ENCODE data around the gene LARGE1. TPM values are rescaled to one million over a fixed set of nuclear protein-coding genes. Genes with fewer than 3 reads are reported as not detected.
"Not testable (repeated sequence)": the region's sequence is repeated elsewhere in the genome, so short reads cannot be mapped to it uniquely, and the experiment has no call there.

The LARGE1 gene
- total RNA-seq, 1 experiment from 2014 or later: 23.5 TPM

GRCh38 chr22:33865996-33866395 lies 54.3 kb downstream of the LARGE1 start:
- no peak for DNase-seq
- Histone ChIP-seq H3K36me3 (no peaks in the 10 kb centered on the region), H3K9me3 (replicated peaks) (no peaks in the 10 kb centered on the region), H3K27me3 (no peaks in the 10 kb centered on the region), H3K27ac (no peak overlapping the region), H3K4me1 (no peaks in the 10 kb centered on the region; the same call in 1 of the 2 replicates), H3K4me3 (no peak overlapping the region)

GRCh38 chr22:33865248-33865647 lies 55.0 kb downstream of the LARGE1 start:
- no peaks in the 10 kb centered on the region for H3K9me3 ChIP-seq (replicated peaks)
- no peaks in the 10 kb centered on the region for H3K36me3 ChIP-seq
- H3K27me3 ChIP-seq: no peaks in the 10 kb centered on the region
- no peak overlapping the region for H3K4me3 ChIP-seq
- H3K4me1 ChIP-seq: no peaks in the 10 kb centered on the region; the same call in 1 of the 2 replicates
- no peak overlapping the region for H3K27ac ChIP-seq
- no peak for DNase-seq

- Histone ChIP-seq H3K4me1 (no peaks in the 10 kb centered on the region; the same call in 1 of the 2 replicates), H3K9me3 (replicated peaks) (no peaks in the 10 kb centered on the region), H3K36me3 (no peaks in the 10 kb centered on the region), H3K27ac (no peak overlapping the region), H3K27me3 (no peaks in the 10 kb centered on the region), H3K4me3 (no peak overlapping the region)
- DNase-seq: no peak
Observed at GRCh38 chr22:33864723-33865130, 55.5 kb downstream of the LARGE1 start.

- no peak overlapping the region for H3K4me3 ChIP-seq
- no peaks in the 10 kb centered on the region for H3K4me1 ChIP-seq
- H3K27ac ChIP-seq: no peak overlapping the region
- no peak for DNase-seq
- no peaks in the 10 kb centered on the region for H3K9me3 ChIP-seq (replicated peaks)
- H3K36me3 ChIP-seq: no peaks in the 10 kb centered on the region
- no peaks in the 10 kb centered on the region for H3K27me3 ChIP-seq
Observed at GRCh38 chr22:33861216-33861875, 58.9 kb downstream of the LARGE1 start.

- Histone ChIP-seq H3K4me1 (no peaks in the 10 kb centered on the region), H3K36me3 (no peaks in the 10 kb centered on the region), H3K27ac (no peak overlapping the region), H3K4me3 (no peak overlapping the region), H3K9me3 (replicated peaks) (no peaks in the 10 kb centered on the region), H3K27me3 (no peaks in the 10 kb centered on the region)
- DNase-seq: no peak
Observed at GRCh38 chr22:33860386-33860785, 59.9 kb downstream of the LARGE1 start.

- Histone ChIP-seq H3K27ac (no peak overlapping the region), H3K4me3 (no peak overlapping the region), H3K36me3 (no peaks in the 10 kb centered on the region), H3K27me3 (no peaks in the 10 kb centered on the region), H3K9me3 (replicated peaks) (no peaks in the 10 kb centered on the region), H3K4me1 (no peaks in the 10 kb centered on the region)
- DNase-seq: no peak
Observed at GRCh38 chr22:33859311-33859710, 61.0 kb downstream of the LARGE1 start.

- H3K9me3 ChIP-seq (replicated peaks); H3K27me3 ChIP-seq; H3K27ac ChIP-seq; DNase-seq; H3K4me1 ChIP-seq; H3K4me3 ChIP-seq; H3K36me3 ChIP-seq: not testable (repeated sequence)
Observed at GRCh38 chr22:33858653-33859052, 61.6 kb downstream of the LARGE1 start.

GRCh38 chr22:33857767-33858166 lies 62.5 kb downstream of the LARGE1 start:
- not testable (repeated sequence) for H3K9me3 ChIP-seq (replicated peaks); DNase-seq; H3K4me3 ChIP-seq; H3K4me1 ChIP-seq; H3K27me3 ChIP-seq; H3K36me3 ChIP-seq; H3K27ac ChIP-seq

GRCh38 chr22:33854724-33855123 lies 65.6 kb downstream of the LARGE1 start:
- no peak overlapping the region for H3K4me3 ChIP-seq
- DNase-seq: no peak
- H3K4me1 ChIP-seq: no peaks in the 10 kb centered on the region
- H3K9me3 ChIP-seq (replicated peaks): no peaks in the 10 kb centered on the region
- H3K27me3 ChIP-seq: no peaks in the 10 kb centered on the region
- no peaks in the 10 kb centered on the region for H3K36me3 ChIP-seq
- no peak overlapping the region for H3K27ac ChIP-seq

GRCh38 chr22:33853200-33854097 lies 66.8 kb downstream of the LARGE1 start:
- Histone ChIP-seq H3K4me3 (no peak overlapping the region), H3K27ac (no peak overlapping the region), H3K27me3 (no peaks in the 10 kb centered on the region), H3K9me3 (replicated peaks) (no peaks in the 10 kb centered on the region), H3K36me3 (no peaks in the 10 kb centered on the region), H3K4me1 (no peaks in the 10 kb centered on the region)
- peak in 1 of 2 experiments; percentile 32 for DNase-seq

GRCh38 chr22:33851821-33852384 lies 68.4 kb downstream of the LARGE1 start:
- Histone ChIP-seq H3K27ac (no peak overlapping the region), H3K9me3 (replicated peaks) (no peaks in the 10 kb centered on the region), H3K27me3 (no peaks in the 10 kb centered on the region), H3K36me3 (no peaks in the 10 kb centered on the region), H3K4me3 (no peak overlapping the region), H3K4me1 (no peaks in the 10 kb centered on the region)
- no peak for DNase-seq

- Histone ChIP-seq H3K9me3 (replicated peaks) (no peaks in the 10 kb centered on the region), H3K36me3 (no peaks in the 10 kb centered on the region), H3K27me3 (no peaks in the 10 kb centered on the region), H3K4me1 (no peaks in the 10 kb centered on the region), H3K4me3 (no peak overlapping the region), H3K27ac (no peak overlapping the region)
- no peak for DNase-seq
Observed at GRCh38 chr22:33851240-33851639, 69.0 kb downstream of the LARGE1 start.

GRCh38 chr22:33850724-33851123 lies 69.6 kb downstream of the LARGE1 start:
- Histone ChIP-seq H3K9me3 (replicated peaks) (no peaks in the 10 kb centered on the region), H3K4me1 (no peaks in the 10 kb centered on the region), H3K36me3 (no peaks in the 10 kb centered on the region), H3K27me3 (no peaks in the 10 kb centered on the region), H3K4me3 (no peak overlapping the region), H3K27ac (no peak overlapping the region)
- DNase-seq: no peak

- DNase-seq: no peak
- H3K27me3 ChIP-seq: no peaks in the 10 kb centered on the region
- no peak overlapping the region for H3K4me3 ChIP-seq
- H3K4me1 ChIP-seq: no peaks in the 10 kb centered on the region
- no peaks in the 10 kb centered on the region for H3K9me3 ChIP-seq (replicated peaks)
- no peak overlapping the region for H3K27ac ChIP-seq
- no peaks in the 10 kb centered on the region for H3K36me3 ChIP-seq
Observed at GRCh38 chr22:33850193-33850592, 70.1 kb downstream of the LARGE1 start.

GRCh38 chr22:33848251-33848650 lies 72.0 kb downstream of the LARGE1 start:
- no peak overlapping the region for H3K4me3 ChIP-seq
- no peaks in the 10 kb centered on the region for H3K9me3 ChIP-seq (replicated peaks)
- H3K36me3 ChIP-seq: no peaks in the 10 kb centered on the region
- no peaks in the 10 kb centered on the region for H3K4me1 ChIP-seq
- no peak overlapping the region for H3K27ac ChIP-seq
- H3K27me3 ChIP-seq: no peaks in the 10 kb centered on the region
- no peak for DNase-seq

Data from SJCRH30 (cell line).